Osteocyte (in vitro differentiated cells): ENCODE results near the gene ERP29. TPM values are rescaled to one million over a fixed set of nuclear protein-coding genes. Genes with fewer than 3 reads are reported as not detected.

Source experiments
- DNase-seq: peaks from one replicate; pipeline ENCODE4 v3.0.0; 2021; ENCODE audit warnings: mixed read lengths; ENCODE audit not compliant: unreplicated experiment; ENCODE audit errors: extremely low spot score
- H3K27ac Mint-ChIP-seq: one replicate; pipeline ENCODE4 v1.8.0; 2021; ENCODE audit warnings: mild to moderate bottlenecking, mixed read lengths; ENCODE audit not compliant: unreplicated experiment
- H3K27me3 Mint-ChIP-seq: one replicate; pipeline ENCODE4 v1.8.0; 2021; ENCODE audit warnings: mixed read lengths; ENCODE audit not compliant: unreplicated experiment
- H3K36me3 Mint-ChIP-seq: one replicate; pipeline ENCODE4 v1.8.0; 2021; ENCODE audit warnings: mixed read lengths; ENCODE audit not compliant: unreplicated experiment
- H3K4me1 Mint-ChIP-seq: one replicate; pipeline ENCODE4 v1.8.0; 2021; ENCODE audit warnings: mixed read lengths; ENCODE audit not compliant: unreplicated experiment
- H3K4me3 Mint-ChIP-seq: one replicate; pipeline ENCODE4 v1.8.0; 2021; ENCODE audit warnings: mild to moderate bottlenecking, moderate library complexity, mixed read lengths; ENCODE audit not compliant: unreplicated experiment
- H3K9me3 Mint-ChIP-seq: one replicate; pipeline ENCODE4 v1.8.0; 2021; ENCODE audit warnings: mixed read lengths; ENCODE audit not compliant: unreplicated experiment
- CTCF ChIP-seq: fragments of 200-600 bp; sonication (generic); IDR thresholded peaks from 2 replicates; pipeline ENCODE4 v1.5.0; 2021; ENCODE audit warnings: antibody characterized with exemption, mild to moderate bottlenecking, moderate library complexity
- total RNA-seq: library from RNA; stranded (reverse); gene quantifications from 2 replicates; pipeline ENCODE4 v1.2.1, GENCODE V29; 2021

ERP29 gene
- total RNA-seq, 1 donor from 2014 or later, result 133 TPM

- Mint-ChIP-seq H3K27me3 (no peaks in the 10 kb centered on the region), H3K27ac (peak overlapping the region; percentile 59), H3K36me3 (peaks cover 33% of the 10 kb centered on the region), H3K9me3 (peaks cover 6% of the 10 kb centered on the region), H3K4me1 (peaks cover 37% of the 10 kb centered on the region), H3K4me3 (no peak overlapping the region)
- TF ChIP-seq CTCF, result no peak
- no peak for DNase-seq
These were observed 5.5 kb downstream of the ERP29 start for GRCh38 chr12:112018571-112019237.

GRCh38 chr12:112020947-112021457 lies 7.8 kb downstream of the ERP29 start:
- no peak for DNase-seq
- Mint-ChIP-seq H3K9me3 (peaks cover 3% of the 10 kb centered on the region), H3K27ac (no peak overlapping the region), H3K36me3 (peaks cover 35% of the 10 kb centered on the region), H3K4me3 (no peak overlapping the region), H3K27me3 (no peaks in the 10 kb centered on the region), H3K4me1 (peaks cover 24% of the 10 kb centered on the region)
- no peak for TF ChIP-seq CTCF

DNA sequence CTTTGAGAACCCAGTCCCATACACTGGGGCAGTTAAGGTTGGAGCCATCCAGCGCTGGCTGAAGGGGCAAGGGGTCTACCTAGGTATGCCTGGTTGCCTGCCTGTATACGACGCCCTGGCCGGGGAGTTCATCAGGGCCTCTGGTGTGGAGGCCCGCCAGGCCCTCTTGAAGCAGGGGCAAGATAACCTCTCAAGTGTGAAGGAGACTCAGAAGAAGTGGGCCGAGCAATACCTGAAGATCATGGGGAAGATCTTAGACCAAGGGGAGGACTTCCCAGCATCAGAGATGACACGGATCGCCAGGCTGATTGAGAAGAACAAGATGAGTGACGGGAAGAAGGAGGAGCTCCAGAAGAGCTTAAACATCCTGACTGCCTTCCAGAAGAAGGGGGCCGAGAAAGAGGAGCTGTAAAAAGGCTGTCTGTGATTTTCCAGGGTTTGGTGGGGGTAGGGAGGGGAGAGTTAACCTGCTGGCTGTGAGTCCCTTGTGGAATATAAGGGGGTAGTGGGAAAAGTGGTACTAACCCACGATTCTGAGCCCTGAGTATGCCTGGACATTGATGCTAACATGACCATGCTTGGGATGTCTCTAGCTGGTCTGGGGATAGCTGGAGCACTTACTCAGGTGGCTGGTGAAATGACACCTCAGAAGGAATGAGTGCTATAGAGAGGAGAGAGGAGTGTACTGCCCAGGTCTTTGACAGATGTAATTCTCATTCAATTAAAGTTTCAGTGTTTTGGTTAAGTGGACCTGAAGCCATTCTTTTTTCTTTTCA lies 9.2 kb downstream of the ERP29 start:
- H3K36me3 Mint-ChIP-seq, result peaks cover 33% of the 10 kb centered on the region
- H3K27me3 Mint-ChIP-seq, result no peaks in the 10 kb centered on the region
- H3K4me3 Mint-ChIP-seq, result no peak overlapping the region
- no peak for DNase-seq
- no peak overlapping the region for H3K27ac Mint-ChIP-seq
- H3K4me1 Mint-ChIP-seq, result peaks cover 27% of the 10 kb centered on the region
- no peaks in the 10 kb centered on the region for H3K9me3 Mint-ChIP-seq
- no peak for TF ChIP-seq CTCF

- TF ChIP-seq CTCF, result no peak
- H3K9me3 Mint-ChIP-seq, result no peaks in the 10 kb centered on the region
- H3K4me1 Mint-ChIP-seq, result peaks cover 18% of the 10 kb centered on the region
- DNase-seq, result no peak
- H3K27ac Mint-ChIP-seq, result no peak overlapping the region
- H3K27me3 Mint-ChIP-seq, result no peaks in the 10 kb centered on the region
- H3K36me3 Mint-ChIP-seq, result peaks cover 34% of the 10 kb centered on the region
- no peak overlapping the region for H3K4me3 Mint-ChIP-seq
These were observed 10.7 kb downstream of the ERP29 start for GRCh38 chr12:112023759-112024396.
